Measurements from ENCODE around the gene GRM5. TPM values are rescaled to one million over a fixed set of nuclear protein-coding genes. Genes with fewer than 3 reads are reported as not detected.

GRM5 gene
- total RNA-seq, 1 donor, result under 0.01 TPM

DNA sequence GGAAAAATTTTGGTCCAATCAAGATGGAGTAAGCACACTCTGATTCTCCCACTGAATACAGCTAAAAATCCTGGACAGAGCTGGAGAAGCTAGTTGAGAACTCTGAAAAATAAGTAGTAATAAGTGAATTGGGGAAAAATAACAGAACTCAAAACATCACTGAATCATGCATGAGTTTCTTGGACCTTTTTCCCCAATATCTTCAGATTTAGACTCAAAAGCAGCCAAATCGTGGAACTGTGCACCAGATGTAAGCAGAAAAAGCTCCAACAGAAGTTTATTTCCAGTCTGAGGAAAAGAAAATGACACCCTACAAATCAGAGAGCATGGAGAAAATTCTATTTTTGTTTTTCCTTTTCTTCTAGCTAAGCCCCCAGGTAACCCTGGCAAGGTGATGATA lies 448.6 kb downstream of the GRM5 start:
- TF ChIP-seq, protein P1, sequence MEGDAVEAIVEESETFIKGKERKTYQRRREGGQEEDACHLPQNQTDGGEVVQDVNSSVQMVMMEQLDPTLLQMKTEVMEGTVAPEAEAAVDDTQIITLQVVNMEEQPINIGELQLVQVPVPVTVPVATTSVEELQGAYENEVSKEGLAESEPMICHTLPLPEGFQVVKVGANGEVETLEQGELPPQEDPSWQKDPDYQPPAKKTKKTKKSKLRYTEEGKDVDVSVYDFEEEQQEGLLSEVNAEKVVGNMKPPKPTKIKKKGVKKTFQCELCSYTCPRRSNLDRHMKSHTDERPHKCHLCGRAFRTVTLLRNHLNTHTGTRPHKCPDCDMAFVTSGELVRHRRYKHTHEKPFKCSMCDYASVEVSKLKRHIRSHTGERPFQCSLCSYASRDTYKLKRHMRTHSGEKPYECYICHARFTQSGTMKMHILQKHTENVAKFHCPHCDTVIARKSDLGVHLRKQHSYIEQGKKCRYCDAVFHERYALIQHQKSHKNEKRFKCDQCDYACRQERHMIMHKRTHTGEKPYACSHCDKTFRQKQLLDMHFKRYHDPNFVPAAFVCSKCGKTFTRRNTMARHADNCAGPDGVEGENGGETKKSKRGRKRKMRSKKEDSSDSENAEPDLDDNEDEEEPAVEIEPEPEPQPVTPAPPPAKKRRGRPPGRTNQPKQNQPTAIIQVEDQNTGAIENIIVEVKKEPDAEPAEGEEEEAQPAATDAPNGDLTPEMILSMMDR (IDR thresholded peaks at IDR 0.05; ENCODE audit: insufficient read depth, low read depth, low read length), result no peak
- DNase-seq (ENCODE audit: low read depth), result no peak
- H3K4me3 ChIP-seq (ENCODE audit: low read depth, low read length), result no peak overlapping the region

DNA sequence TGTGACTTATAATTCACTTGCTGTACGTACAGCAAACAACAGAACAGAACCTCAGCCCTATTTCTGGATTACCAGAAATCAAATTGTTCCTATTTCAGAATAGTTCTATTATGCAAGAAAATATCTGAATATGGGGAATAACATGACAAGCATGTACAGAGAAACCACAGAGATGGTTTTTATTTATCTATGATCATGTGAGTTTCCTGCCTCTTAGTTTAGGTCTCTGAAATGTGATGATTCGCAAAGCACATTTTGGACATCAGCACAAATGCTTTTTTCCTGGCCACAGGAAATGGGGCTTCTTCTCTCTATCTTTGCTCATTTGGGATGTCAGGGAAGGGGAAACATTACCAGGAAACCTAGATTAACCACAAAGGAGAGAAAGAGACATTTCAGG lies 461.5 kb downstream of the GRM5 start:
- TF ChIP-seq, protein P1 (IDR thresholded peaks at IDR 0.05; ENCODE audit: insufficient read depth, low read depth, low read length), result no peak
- no peak overlapping the region for H3K4me3 ChIP-seq (ENCODE audit: low read depth, low read length)
- peak; percentile 30 for DNase-seq (ENCODE audit: low read depth)

DNA sequence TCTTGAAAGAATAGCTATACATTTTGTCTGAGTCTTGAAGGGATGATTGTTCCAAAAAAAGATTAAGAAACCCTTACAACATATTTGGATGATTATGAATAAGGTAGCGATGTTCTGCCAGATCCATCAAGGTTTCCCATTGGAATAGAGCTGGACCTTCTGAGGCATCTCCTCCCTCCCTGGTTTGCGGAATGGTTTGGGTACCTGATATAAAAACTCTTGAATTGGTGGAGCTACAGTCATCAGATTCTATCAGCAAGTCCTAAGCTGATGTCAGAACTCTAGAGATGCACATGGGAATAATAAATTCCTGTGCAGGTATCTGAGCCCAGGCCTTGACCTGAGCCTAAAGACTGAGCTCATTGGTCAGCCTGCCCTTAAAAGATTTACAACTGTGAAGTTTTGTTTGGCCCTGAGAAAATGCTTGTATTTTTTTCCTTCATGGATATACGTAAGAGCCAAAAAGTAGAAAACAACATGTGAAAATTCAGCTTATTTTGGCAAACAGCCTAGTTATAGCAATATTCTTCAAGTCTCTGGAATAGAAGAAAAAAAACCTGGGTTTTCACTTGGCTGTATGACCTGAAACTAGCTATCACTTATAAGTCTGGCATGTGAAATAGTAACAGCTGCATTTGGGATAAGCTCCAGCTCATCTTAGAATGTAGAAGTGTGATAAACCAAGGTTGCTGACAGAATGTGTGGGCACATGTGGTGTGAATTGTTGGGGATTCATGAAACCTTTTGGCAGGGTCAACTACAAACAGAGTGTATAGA lies 462.5 kb downstream of the GRM5 start:
- no peak overlapping the region for H3K4me3 ChIP-seq (ENCODE audit: low read depth, low read length)
- TF ChIP-seq, protein P1 (IDR thresholded peaks at IDR 0.05; ENCODE audit: insufficient read depth, low read depth, low read length), result no peak
- DNase-seq (ENCODE audit: low read depth), result peak; percentile 10

DNA sequence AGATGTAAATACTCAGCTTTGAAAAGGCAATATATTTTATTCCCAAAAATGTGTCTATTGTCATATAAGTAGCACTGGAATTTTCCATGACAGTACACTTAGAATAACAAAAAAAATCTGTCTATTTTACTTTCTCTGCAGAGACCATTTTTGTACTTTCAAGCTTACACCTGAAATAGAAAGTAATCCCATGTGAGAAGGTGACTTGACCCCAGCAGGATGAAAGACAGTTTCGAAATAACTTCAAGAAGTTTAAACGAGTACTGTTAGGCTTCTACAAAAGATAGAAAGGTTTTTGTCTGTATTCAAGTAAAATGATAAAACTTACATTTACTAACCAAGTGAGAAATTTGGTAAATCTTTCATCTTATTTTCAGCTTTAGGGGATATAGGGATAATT lies 468.4 kb downstream of the GRM5 start:
- no peak for DNase-seq (ENCODE audit: low read depth)
- TF ChIP-seq, protein P1 (IDR thresholded peaks at IDR 0.05; ENCODE audit: insufficient read depth, low read depth, low read length), result no peak

DNA sequence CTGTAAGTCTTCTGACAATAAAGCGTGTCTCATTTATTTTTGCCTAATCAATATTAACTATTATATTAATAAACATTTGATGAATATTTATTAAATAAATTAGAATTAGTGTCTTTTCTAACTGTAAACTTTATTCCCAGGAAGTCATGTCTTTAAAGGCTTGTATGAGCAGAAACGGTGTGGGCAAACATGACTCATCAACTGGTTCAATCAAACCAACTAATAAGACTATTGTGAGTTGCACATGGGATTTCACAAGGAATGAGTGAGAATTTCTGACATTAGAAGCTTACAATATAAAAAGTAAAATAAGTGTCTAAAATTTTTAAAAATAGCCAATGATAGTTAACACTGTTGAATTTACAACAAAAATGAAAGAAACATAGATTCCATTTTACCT lies 469.0 kb downstream of the GRM5 start:
- H3K4me3 ChIP-seq (ENCODE audit: low read depth, low read length), result no peak overlapping the region
- TF ChIP-seq, protein P1 (IDR thresholded peaks at IDR 0.05; ENCODE audit: insufficient read depth, low read depth, low read length), result no peak
- no peak for DNase-seq (ENCODE audit: low read depth)

More for the DNA sequence above, 468.4 kb downstream of the GRM5 start:
- H3K4me3 ChIP-seq (ENCODE audit: low read depth, low read length), result no peak overlapping the region

DNA sequence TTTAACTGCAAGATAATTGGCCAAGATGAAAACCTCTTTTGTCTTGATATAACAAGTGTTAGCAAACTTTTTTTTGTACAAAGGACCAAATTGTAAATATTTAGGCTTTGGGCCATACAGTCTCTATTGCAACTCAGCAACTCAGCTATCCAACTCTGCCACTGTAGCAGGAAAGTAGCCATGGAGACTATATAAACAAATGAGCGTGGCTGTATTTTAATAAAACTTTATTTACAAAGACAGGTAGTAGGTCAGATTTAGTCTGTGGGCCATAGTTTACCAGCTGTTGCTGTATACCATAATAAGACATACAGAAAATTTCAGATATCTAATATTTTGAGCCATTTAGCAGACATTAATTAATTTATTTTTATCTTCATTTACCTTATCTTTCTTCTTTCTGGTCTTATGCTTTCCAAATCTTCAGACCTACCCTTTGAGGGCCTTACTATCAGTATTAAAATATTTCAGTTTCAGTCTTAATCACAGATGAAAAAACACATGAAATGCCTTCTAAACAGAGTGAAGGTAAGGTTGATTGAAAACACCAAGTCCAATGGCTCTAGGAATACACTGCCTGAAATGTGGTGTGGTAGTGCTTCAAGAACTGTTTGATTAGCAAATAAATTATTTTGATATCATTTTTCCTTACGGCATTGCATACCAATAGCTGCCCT lies 471.4 kb downstream of the GRM5 start:
- H3K4me3 ChIP-seq (ENCODE audit: low read depth, low read length), result no peak overlapping the region
- no peak for DNase-seq (ENCODE audit: low read depth)
- TF ChIP-seq, protein P1 (IDR thresholded peaks at IDR 0.05; ENCODE audit: insufficient read depth, low read depth, low read length), result no peak
